ENCODE results near the gene FOXP4.

DNA sequence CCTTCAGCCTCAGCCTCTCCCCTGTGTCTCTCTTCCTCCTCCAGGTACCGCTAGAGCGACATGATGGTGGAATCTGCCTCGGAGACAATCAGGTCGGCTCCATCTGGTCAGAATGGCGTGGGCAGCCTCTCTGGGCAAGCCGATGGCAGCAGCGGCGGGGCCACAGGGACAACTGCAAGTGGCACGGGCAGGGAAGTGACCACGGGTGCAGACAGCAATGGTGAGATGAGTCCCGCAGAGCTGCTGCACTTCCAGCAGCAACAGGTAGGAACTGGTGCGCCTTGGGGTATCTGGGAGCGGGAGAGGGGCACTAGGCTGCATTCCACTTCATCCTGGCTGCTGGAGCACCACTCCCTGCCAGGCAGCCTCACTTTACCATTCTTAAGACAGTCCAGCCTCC, 19.5 kb downstream of the FOXP4 start:
- no peak for TF ChIP-seq CTCF (IDR thresholded peaks at IDR 0.05; ENCODE audit: insufficient read depth, low read depth, low read length)
- TF ChIP-seq EZH2 (IDR thresholded peaks at IDR 0.05; ENCODE audit: insufficient read depth, low read length) = no peak

Data from astrocyte (in vitro differentiated cells and primary cell).